Measurements from ENCODE around the gene SPAG16.

DNA sequence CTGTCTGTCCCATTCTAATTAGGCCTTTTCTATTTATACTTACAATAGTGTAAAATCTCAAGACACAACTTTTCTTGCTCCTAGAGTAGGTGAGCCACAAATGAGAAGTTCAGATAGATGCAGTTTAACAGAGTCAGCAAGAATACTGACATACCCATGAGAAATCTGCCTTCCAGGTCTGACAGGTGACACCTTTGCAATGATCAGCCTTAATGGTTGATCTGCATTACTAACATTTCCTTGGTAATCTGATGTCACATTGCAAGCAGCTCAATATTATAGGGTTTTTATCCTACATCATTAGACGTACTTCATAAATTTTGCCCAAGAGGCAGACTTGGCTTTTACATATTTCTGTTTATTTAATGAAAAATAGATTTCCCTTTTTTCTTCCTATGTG, 767.3 kb downstream of the SPAG16 start:
- no peak for TF ChIP-seq ZFP3 (CRISPR knock-in tag; IDR thresholded peaks at IDR 0.05)
- TF ChIP-seq TCF4 (CRISPR knock-in tag; IDR thresholded peaks at IDR 0.05; ENCODE audit: borderline replicate concordance), result no peak
